Caki2 (cell line): ENCODE results near the gene ZDHHC12. TPM values are rescaled to one million over a fixed set of nuclear protein-coding genes. Genes with fewer than 3 reads are reported as not detected.

Experiments used
- DNase-seq: peaks from one replicate; pipeline ENCODE4 v3.0.0-alpha.2; 2015; ENCODE audit warnings: low read depth
- in situ Hi-C: cut with HindIII; loops from 2 replicates; pipeline ENCODE4 v1.10.0; 2016; ENCODE audit warnings: low sequenced_read_pairs, low pct_unique_long_range_greater_than_20kb, mixed read lengths
- total RNA-seq: library from RNA; depleted of rRNA; stranded (reverse); fragments of >200 nt; shearing (Covaris generic); gene quantifications from 2 replicates; pipeline ENCODE4 v1.2.3, GENCODE V29; 2014; ENCODE audit warnings: low replicate concordance

ZDHHC12 gene
- total RNA-seq, 1 experiment from 2014 or later = 81.5 TPM

GRCh38 chr9:128733256-128733655 is 9.3 kb upstream of the ZDHHC12 start:
- in situ Hi-C loops = no loop called here
- DNase-seq = peak; percentile 70

- no peak for DNase-seq
- in situ Hi-C loops = no loop called here
Observed at GRCh38 chr9:128732576-128732975, 8.6 kb upstream of the ZDHHC12 start.

- no peak for DNase-seq
- in situ Hi-C loops = no loop called here
Observed at GRCh38 chr9:128731691-128732090, 7.8 kb upstream of the ZDHHC12 start.

GRCh38 chr9:128731093-128731492 is 7.2 kb upstream of the ZDHHC12 start:
- DNase-seq = no peak
- in situ Hi-C loops = no loop called here

- in situ Hi-C loops = no loop called here
- DNase-seq = no peak
Observed at GRCh38 chr9:128729766-128730517, 6.0 kb upstream of the ZDHHC12 start.

GRCh38 chr9:128729302-128729701 is 5.4 kb upstream of the ZDHHC12 start:
- in situ Hi-C loops = no loop called here
- no peak for DNase-seq

GRCh38 chr9:128728298-128728697 is 4.4 kb upstream of the ZDHHC12 start:
- in situ Hi-C loops = no loop called here
- DNase-seq = no peak

- DNase-seq = no peak
- in situ Hi-C loops = no loop called here
Observed at GRCh38 chr9:128727640-128728248, 3.8 kb upstream of the ZDHHC12 start.

GRCh38 chr9:128724744-128725211 is 851 bp upstream of the ZDHHC12 start:
- peak; percentile 92 for DNase-seq

GRCh38 chr9:128723352-128723865 is 518 bp downstream of the ZDHHC12 start:
- no peak for DNase-seq

More at GRCh38 chr9:128724744-128725211, 851 bp upstream of the ZDHHC12 start:
- in situ Hi-C loops = no loop called here

GRCh38 chr9:128722380-128723351 is 1.3 kb downstream of the ZDHHC12 start:
- no peak for DNase-seq
- in situ Hi-C loops = no loop called here

More at GRCh38 chr9:128723352-128723865, 518 bp downstream of the ZDHHC12 start:
- in situ Hi-C loops = no loop called here

GRCh38 chr9:128721487-128722010 is 2.4 kb downstream of the ZDHHC12 start:
- no peak for DNase-seq
- in situ Hi-C loops = no loop called here

- DNase-seq = no peak
- in situ Hi-C loops = no loop called here
Observed at GRCh38 chr9:128720841-128721486, 3.0 kb downstream of the ZDHHC12 start.

GRCh38 chr9:128719919-128720605 is 3.9 kb downstream of the ZDHHC12 start:
- DNase-seq = no peak
- in situ Hi-C loops = no loop called here

- no peak for DNase-seq
- in situ Hi-C loops = no loop called here
Observed at GRCh38 chr9:128718475-128718874, 5.5 kb downstream of the ZDHHC12 start.

- in situ Hi-C loops = no loop called here
- DNase-seq = no peak
Observed at GRCh38 chr9:128718047-128718446, 5.9 kb downstream of the ZDHHC12 start.

- in situ Hi-C loops = no loop called here
- DNase-seq = no peak
Observed at GRCh38 chr9:128716581-128717254, 7.2 kb downstream of the ZDHHC12 start.
